ENCODE results near the gene ZMYND19.

DNA sequence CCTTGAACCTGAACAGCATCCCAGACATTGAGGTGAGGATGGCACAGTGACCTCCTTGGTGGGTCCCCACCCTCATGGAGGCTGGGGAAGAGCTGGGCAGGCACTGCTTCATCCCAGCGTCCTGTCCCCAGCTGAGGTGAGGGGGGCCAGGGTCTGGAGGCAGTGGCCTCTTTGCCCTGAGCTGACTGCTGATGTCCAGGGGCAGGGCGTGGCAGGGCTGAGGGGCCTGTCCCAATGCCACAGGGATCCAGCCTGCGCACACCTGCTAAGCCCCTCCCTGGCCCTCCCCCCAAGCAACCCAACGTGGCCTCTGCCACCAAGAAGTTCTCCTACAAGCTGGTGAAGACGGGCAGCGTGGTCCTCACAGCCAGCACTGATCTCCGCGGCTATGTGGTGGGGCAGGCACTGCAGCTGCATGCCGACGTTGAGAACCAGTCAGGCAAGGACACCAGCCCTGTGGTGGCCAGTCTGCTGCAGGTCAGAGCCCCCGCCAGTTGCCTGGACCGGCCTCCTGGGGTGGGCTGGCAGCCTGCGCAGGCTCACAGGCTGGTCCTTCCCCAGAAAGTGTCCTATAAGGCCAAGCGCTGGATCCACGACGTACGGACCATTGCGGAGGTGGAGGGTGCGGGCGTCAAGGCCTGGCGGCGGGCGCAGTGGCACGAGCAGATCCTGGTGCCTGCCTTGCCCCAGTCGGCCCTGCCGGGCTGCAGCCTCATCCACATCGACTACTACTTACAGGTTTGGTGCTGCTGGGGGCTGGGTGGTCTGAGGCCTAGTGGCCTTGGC lies 23.6 kb upstream of the ZMYND19 start:
- TF ChIP-seq POLR2A (IDR thresholded peaks at IDR 0.05): no peak
- TF ChIP-seq, protein P1, sequence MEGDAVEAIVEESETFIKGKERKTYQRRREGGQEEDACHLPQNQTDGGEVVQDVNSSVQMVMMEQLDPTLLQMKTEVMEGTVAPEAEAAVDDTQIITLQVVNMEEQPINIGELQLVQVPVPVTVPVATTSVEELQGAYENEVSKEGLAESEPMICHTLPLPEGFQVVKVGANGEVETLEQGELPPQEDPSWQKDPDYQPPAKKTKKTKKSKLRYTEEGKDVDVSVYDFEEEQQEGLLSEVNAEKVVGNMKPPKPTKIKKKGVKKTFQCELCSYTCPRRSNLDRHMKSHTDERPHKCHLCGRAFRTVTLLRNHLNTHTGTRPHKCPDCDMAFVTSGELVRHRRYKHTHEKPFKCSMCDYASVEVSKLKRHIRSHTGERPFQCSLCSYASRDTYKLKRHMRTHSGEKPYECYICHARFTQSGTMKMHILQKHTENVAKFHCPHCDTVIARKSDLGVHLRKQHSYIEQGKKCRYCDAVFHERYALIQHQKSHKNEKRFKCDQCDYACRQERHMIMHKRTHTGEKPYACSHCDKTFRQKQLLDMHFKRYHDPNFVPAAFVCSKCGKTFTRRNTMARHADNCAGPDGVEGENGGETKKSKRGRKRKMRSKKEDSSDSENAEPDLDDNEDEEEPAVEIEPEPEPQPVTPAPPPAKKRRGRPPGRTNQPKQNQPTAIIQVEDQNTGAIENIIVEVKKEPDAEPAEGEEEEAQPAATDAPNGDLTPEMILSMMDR (IDR thresholded peaks at IDR 0.05): no peak
- no peak for TF ChIP-seq EP300 (IDR thresholded peaks at IDR 0.05)
